Panc1 (cell line): ENCODE data around the gene RABGGTA. TPM values are rescaled to one million over a fixed set of nuclear protein-coding genes. Genes with fewer than 3 reads are reported as not detected.

Experiments used
- ATAC-seq: fragments of 200-7000 bp; cut with Tn5 transposase; 2 replicates; pipeline ENCODE4 v1.9.1; 2020; ENCODE audit warnings: mild to moderate bottlenecking, moderate library complexity
- BruUV-seq: library from RNA; stranded (reverse); fragments of 400-500 nt; replicated peaks from 2 replicates; lab custom pipeline; 2021; lab: Mats Ljungman, UMichigan
- CTCF ChIA-PET: fragments of 300-600 bp; sonication (Branson Sonifier 250); formaldehyde crosslinking; loops from one replicate; lab custom pipeline; 2022; ENCODE audit warnings: antibody characterized with exemption; lab: Charles Lee
- POLR2A ChIA-PET: fragments of 300-600 bp; sonication (Branson Sonifier 250); formaldehyde crosslinking; loops from one replicate; lab custom pipeline; 2022; ENCODE audit warnings: antibody characterized with exemption; lab: Charles Lee
- DNase-seq: peaks from one replicate; pipeline ENCODE4 v3.0.0-alpha.2; 2010; ENCODE audit warnings: low read depth, low spot score
- H3K27ac ChIP-seq: 2 replicates; pipeline ENCODE4 v1.5.1; 2011; ENCODE audit warnings: mild to moderate bottlenecking, low read length, inconsistent platforms
- H3K27me3 ChIP-seq: fragments of 200-500 bp; sonication (Bioruptor generic); 2 replicates; pipeline ENCODE4 v1.6.0; 2014; ENCODE audit warnings: low read length, inconsistent platforms; ENCODE audit not compliant: control insufficient read depth, insufficient read depth
- H3K36me3 ChIP-seq: fragments of 200-500 bp; sonication (Bioruptor generic); 2 replicates; pipeline ENCODE4 v1.5.1; 2014; ENCODE audit warnings: inconsistent platforms, mild to moderate bottlenecking, low read length, moderate library complexity; ENCODE audit not compliant: control insufficient read depth, insufficient read depth
- H3K4me1 ChIP-seq: 2 replicates; pipeline ENCODE4 v1.5.1; 2011; ENCODE audit warnings: inconsistent platforms, mild to moderate bottlenecking, low read length, moderate library complexity; ENCODE audit not compliant: control insufficient read depth, insufficient read depth
- H3K4me3 ChIP-seq, 2 experiments: 2 replicates each; pipeline ENCODE4 v1.5.1; 2011 to 2012; ENCODE audit warnings: low read depth in 2 of 2, low read length in 2 of 2, mild to moderate bottlenecking in 2 of 2, inconsistent platforms in 1 of 2, moderate library complexity in 1 of 2
- H3K9me3 ChIP-seq: fragments of 200-500 bp; sonication (Bioruptor generic); 2 replicates; pipeline ENCODE4 v1.5.1; 2014; ENCODE audit warnings: low read depth, mild to moderate bottlenecking, inconsistent platforms, low read length, moderate library complexity; ENCODE audit not compliant: control insufficient read depth, insufficient read depth
- POLR2AphosphoS5 ChIP-seq: IDR thresholded peaks from 2 replicates; pipeline ENCODE4 v1.6.1; 2012; ENCODE audit warnings: mild to moderate bottlenecking, low read depth, low read length, moderate library complexity
- REST ChIP-seq, 2 experiments: IDR thresholded peaks; 2 replicates each; pipeline ENCODE4 v1.6.1; 2011 to 2012; ENCODE audit warnings: low read depth in 2 of 2, control low read depth in 1 of 2, low read length in 1 of 2, mild to moderate bottlenecking in 1 of 2, moderate library complexity in 1 of 2; ENCODE audit not compliant: insufficient read depth in 1 of 2
- SIN3A ChIP-seq: IDR thresholded peaks from 2 replicates; pipeline ENCODE4 v1.6.1; 2012; ENCODE audit warnings: low read depth, mild to moderate bottlenecking, low read length, moderate library complexity, borderline replicate concordance; ENCODE audit not compliant: insufficient read depth
- TCF7L2 ChIP-seq: IDR thresholded peaks from 2 replicates; pipeline ENCODE4 v1.6.1; 2011; ENCODE audit warnings: mild to moderate bottlenecking, low read depth, low read length, inconsistent platforms
- in situ Hi-C: cut with HindIII; loops from 2 replicates; pipeline ENCODE4 v1.10.0; 2016; ENCODE audit warnings: low sequenced_read_pairs, low pct_unique_long_range_greater_than_20kb
- intact Hi-C: fragments of 100-400 bp; cut with micrococcal nuclease; formaldehyde crosslinking; loops from one replicate; pipeline ENCODE4 v1.10.0; 2022; ENCODE audit not compliant: unreplicated experiment
- total RNA-seq: library from RNA; stranded (reverse); gene quantifications from one replicate; pipeline ENCODE4 v1.2.1, GENCODE V29; 2021; ENCODE audit not compliant: unreplicated experiment
- TF ChIP-seq, protein P1 (sequence below): fragments of 450-650 bp; IDR thresholded peaks from 2 replicates; pipeline ENCODE4 v1.5.1; 2017; ENCODE audit warnings: mild to moderate bottlenecking

RABGGTA gene
- total RNA-seq, 1 experiment from 2014 or later, result 30.9 TPM

- TF ChIP-seq POLR2AphosphoS5, result no peak
- TF ChIP-seq, protein P1, sequence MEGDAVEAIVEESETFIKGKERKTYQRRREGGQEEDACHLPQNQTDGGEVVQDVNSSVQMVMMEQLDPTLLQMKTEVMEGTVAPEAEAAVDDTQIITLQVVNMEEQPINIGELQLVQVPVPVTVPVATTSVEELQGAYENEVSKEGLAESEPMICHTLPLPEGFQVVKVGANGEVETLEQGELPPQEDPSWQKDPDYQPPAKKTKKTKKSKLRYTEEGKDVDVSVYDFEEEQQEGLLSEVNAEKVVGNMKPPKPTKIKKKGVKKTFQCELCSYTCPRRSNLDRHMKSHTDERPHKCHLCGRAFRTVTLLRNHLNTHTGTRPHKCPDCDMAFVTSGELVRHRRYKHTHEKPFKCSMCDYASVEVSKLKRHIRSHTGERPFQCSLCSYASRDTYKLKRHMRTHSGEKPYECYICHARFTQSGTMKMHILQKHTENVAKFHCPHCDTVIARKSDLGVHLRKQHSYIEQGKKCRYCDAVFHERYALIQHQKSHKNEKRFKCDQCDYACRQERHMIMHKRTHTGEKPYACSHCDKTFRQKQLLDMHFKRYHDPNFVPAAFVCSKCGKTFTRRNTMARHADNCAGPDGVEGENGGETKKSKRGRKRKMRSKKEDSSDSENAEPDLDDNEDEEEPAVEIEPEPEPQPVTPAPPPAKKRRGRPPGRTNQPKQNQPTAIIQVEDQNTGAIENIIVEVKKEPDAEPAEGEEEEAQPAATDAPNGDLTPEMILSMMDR, result peak; percentile 17; the same call in 1 of the 2 replicates
- TF ChIP-seq REST (IDR thresholded peaks at IDR 0.05; ENCODE audit: insufficient read depth in 1 of 2, low read depth in 2 of 2, low read length in 1 of 2), result no peak
- no peak for TF ChIP-seq SIN3A
Observed at GRCh38 chr14:24273422-24273998, 2.1 kb upstream of the RABGGTA start.

GRCh38 chr14:24272467-24272866 lies 1.1 kb upstream of the RABGGTA start:
- intact Hi-C loops, result no loop called here
- Histone ChIP-seq H3K4me1 (peaks cover 3% of the 10 kb centered on the region; the same call in 1 of the 2 replicates), H3K27ac (no peak overlapping the region), H3K9me3 (no peaks in the 10 kb centered on the region), H3K27me3 (no peaks in the 10 kb centered on the region), H3K4me3 (no peak overlapping the region), H3K36me3 (no peaks in the 10 kb centered on the region)
- TF ChIP-seq SIN3A, result no peak
- TF ChIP-seq, protein P1, result no peak
- TF ChIP-seq POLR2AphosphoS5, result no peak
- TF ChIP-seq TCF7L2, result no peak
- TF ChIP-seq REST (IDR thresholded peaks at IDR 0.05; ENCODE audit: insufficient read depth in 1 of 2, low read depth in 2 of 2, low read length in 1 of 2), result no peak
- BruUV-seq, result no TSS peak
- DNase-seq, result no peak
- ATAC-seq, result no peak
- ChIA-PET CTCF (no interaction called here), POLR2A (no interaction called here)
- in situ Hi-C loops, result no loop called here

More at GRCh38 chr14:24273422-24273998, 2.1 kb upstream of the RABGGTA start:
- DNase-seq, result no peak
- Histone ChIP-seq H3K27me3 (no peaks in the 10 kb centered on the region), H3K27ac (no peak overlapping the region), H3K4me3 (no peak overlapping the region), H3K4me1 (peaks cover 3% of the 10 kb centered on the region; the same call in 1 of the 2 replicates), H3K9me3 (no peaks in the 10 kb centered on the region), H3K36me3 (no peaks in the 10 kb centered on the region)
- no TSS peak for BruUV-seq
- POLR2A ChIA-PET, result no interaction called here
- intact Hi-C loops, result no loop called here
- in situ Hi-C loops, result no loop called here
- CTCF ChIA-PET, result no interaction called here
- ATAC-seq, result no peak
